ENCODE results near the gene CCDC148. TPM values are rescaled to one million over a fixed set of nuclear protein-coding genes. Genes with fewer than 3 reads are reported as not detected.

Gene CCDC148
- total RNA-seq, 1 experiment from 2014 or later, result 0.11 TPM

DNA sequence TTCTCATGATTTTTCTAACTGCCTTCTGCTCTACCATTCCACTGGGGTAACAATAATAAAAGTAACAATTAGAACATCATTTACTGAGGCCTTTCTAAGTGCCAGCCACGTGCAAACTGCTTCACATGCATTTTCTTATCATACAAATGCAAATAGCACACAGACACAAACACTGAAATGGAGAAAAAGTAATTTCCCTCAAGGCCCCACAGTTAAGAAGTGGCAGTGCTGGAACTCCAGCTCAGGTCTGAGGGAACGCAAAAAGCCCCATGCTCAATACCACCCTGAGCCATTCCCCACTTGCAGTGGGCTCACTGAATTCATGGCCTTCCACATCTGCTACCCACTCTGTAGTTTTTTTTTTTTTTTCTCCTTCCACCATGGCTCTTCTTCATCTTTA lies 214.3 kb downstream of the CCDC148 start:
- H2AFZ ChIP-seq (ENCODE audit: low read length), result no peak overlapping the region
- H3K4me1 ChIP-seq (ENCODE audit: insufficient read depth, low read length), result no peaks in the 10 kb centered on the region
- BruUV-seq (replicated peaks), result no TSS peak
- H3K9ac ChIP-seq (ENCODE audit: low read length), result no peak overlapping the region
- H3K27ac ChIP-seq (ENCODE audit: low read length), result no peak overlapping the region
- H4K20me1 ChIP-seq (ENCODE audit: low read length), result no peaks in the 10 kb centered on the region
- ChIA-PET POLR2A (ENCODE audit: unreplicated experiment) (no interaction called here), CTCF (no interaction called here)
- H3F3A ChIP-seq (ENCODE audit: low read length, unreplicated experiment), result no peaks in the 10 kb centered on the region
- DNase-seq, result no peak
- intact Hi-C loops (cut with micrococcal nuclease), result no loop called here
- peaks cover 22% of the 10 kb centered on the region; the same call in 1 of the 2 replicates for H3K27me3 ChIP-seq (ENCODE audit: low read length)
- no peaks in the 10 kb centered on the region for H3K9me3 ChIP-seq (ENCODE audit: low read length)
- H3K79me2 ChIP-seq (ENCODE audit: low read length), result no peaks in the 10 kb centered on the region
- no peak overlapping the region for H3K4me3 ChIP-seq (ENCODE audit: low read length)
- ATAC-seq, result no peak
- TF ChIP-seq EZH2 (IDR thresholded peaks at IDR 0.05; ENCODE audit: low read length, unreplicated experiment) (no peak), EZH2phosphoT487 (IDR thresholded peaks at IDR 0.05; ENCODE audit: borderline replicate concordance, low read length) (no peak)
- TF ChIP-seq, protein P1, sequence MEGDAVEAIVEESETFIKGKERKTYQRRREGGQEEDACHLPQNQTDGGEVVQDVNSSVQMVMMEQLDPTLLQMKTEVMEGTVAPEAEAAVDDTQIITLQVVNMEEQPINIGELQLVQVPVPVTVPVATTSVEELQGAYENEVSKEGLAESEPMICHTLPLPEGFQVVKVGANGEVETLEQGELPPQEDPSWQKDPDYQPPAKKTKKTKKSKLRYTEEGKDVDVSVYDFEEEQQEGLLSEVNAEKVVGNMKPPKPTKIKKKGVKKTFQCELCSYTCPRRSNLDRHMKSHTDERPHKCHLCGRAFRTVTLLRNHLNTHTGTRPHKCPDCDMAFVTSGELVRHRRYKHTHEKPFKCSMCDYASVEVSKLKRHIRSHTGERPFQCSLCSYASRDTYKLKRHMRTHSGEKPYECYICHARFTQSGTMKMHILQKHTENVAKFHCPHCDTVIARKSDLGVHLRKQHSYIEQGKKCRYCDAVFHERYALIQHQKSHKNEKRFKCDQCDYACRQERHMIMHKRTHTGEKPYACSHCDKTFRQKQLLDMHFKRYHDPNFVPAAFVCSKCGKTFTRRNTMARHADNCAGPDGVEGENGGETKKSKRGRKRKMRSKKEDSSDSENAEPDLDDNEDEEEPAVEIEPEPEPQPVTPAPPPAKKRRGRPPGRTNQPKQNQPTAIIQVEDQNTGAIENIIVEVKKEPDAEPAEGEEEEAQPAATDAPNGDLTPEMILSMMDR (conservative IDR thresholded peaks at IDR 0.05; ENCODE audit: low read depth, low read length), result no peak
- H3K36me3 ChIP-seq (ENCODE audit: low read depth, low read length), result no peaks in the 10 kb centered on the region
- no peaks in the 10 kb centered on the region for H3K9me2 ChIP-seq (replicated peaks; ENCODE audit: low read length)
- no peak overlapping the region for H3K4me2 ChIP-seq (ENCODE audit: low read length)

DNA sequence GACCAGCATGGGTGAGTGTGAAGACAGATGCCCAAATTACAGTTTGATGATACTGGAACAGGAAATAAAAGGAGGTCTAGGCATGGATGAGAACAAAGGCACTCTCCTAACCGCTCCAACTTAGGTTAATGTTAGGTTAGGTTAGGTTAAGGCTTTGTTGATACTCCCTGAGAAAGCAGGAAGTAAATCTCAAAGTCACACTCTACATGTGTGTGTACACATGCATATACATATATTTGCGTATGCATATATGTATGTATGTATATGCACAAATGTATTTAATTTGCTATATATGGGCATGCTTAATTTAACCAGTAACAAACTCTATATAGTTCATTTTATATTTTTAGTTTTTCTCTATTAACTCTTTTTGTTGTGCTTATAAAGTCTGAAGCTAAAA lies 215.6 kb downstream of the CCDC148 start:
- DNase-seq (no peak), ATAC-seq (no peak)
- no TSS peak for BruUV-seq (replicated peaks)
- H3K4me1 ChIP-seq (ENCODE audit: insufficient read depth, low read length), result no peaks in the 10 kb centered on the region
- H3K4me3 ChIP-seq (ENCODE audit: low read length), result no peak overlapping the region
- no peaks in the 10 kb centered on the region for H3K9me2 ChIP-seq (replicated peaks; ENCODE audit: low read length)
- POLR2A ChIA-PET (ENCODE audit: unreplicated experiment), result no interaction called here
- H3F3A ChIP-seq (ENCODE audit: low read length, unreplicated experiment), result no peaks in the 10 kb centered on the region
- H3K4me2 ChIP-seq (ENCODE audit: low read length), result no peak overlapping the region
- CTCF ChIA-PET, result no interaction called here
- no peak overlapping the region for H3K27ac ChIP-seq (ENCODE audit: low read length)
- no peak overlapping the region for H2AFZ ChIP-seq (ENCODE audit: low read length)
- TF ChIP-seq EZH2phosphoT487 (IDR thresholded peaks at IDR 0.05; ENCODE audit: borderline replicate concordance, low read length) (no peak), EZH2 (IDR thresholded peaks at IDR 0.05; ENCODE audit: low read length, unreplicated experiment) (no peak)
- TF ChIP-seq, protein P1 (conservative IDR thresholded peaks at IDR 0.05; ENCODE audit: low read depth, low read length), result no peak
- intact Hi-C loops (cut with micrococcal nuclease), result no loop called here
- H3K36me3 ChIP-seq (ENCODE audit: low read depth, low read length), result no peaks in the 10 kb centered on the region
- no peaks in the 10 kb centered on the region for H4K20me1 ChIP-seq (ENCODE audit: low read length)
- no peaks in the 10 kb centered on the region for H3K79me2 ChIP-seq (ENCODE audit: low read length)
- H3K27me3 ChIP-seq (ENCODE audit: low read length), result peaks cover 19% of the 10 kb centered on the region; the same call in 1 of the 2 replicates
- H3K9me3 ChIP-seq (ENCODE audit: low read length), result no peaks in the 10 kb centered on the region
- H3K9ac ChIP-seq (ENCODE audit: low read length), result no peak overlapping the region

DNA sequence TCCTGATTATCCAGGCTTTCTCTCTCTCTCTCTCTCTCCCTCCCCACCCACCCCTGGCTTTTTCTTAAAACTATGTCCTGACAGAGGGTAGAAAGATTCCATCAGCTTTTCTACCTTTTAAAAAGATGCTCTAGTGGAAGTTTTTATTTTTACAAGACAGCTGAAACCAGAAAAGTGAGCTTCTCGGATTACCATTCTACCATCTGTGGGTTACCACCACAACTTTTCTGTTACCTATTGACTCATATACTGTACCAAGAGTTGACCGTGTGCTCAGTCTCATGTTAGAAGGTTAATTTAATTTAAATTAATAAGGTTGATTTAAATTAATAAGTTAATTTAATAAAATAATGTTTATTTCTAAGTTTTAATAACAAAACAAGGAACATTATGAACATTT lies 217.3 kb downstream of the CCDC148 start:
- Histone ChIP-seq H3K27ac (ENCODE audit: low read length) (no peak overlapping the region), H3K9me3 (ENCODE audit: low read length) (no peaks in the 10 kb centered on the region), H3K79me2 (ENCODE audit: low read length) (no peaks in the 10 kb centered on the region), H2AFZ (ENCODE audit: low read length) (no peak overlapping the region), H3K9me2 (replicated peaks; ENCODE audit: low read length) (no peaks in the 10 kb centered on the region), H3K4me2 (ENCODE audit: low read length) (no peak overlapping the region), H4K20me1 (ENCODE audit: low read length) (no peaks in the 10 kb centered on the region), H3K9ac (ENCODE audit: low read length) (no peak overlapping the region), H3K4me3 (ENCODE audit: low read length) (no peak overlapping the region), H3K27me3 (ENCODE audit: low read length) (peaks cover 11% of the 10 kb centered on the region; the same call in 1 of the 2 replicates), H3F3A (ENCODE audit: low read length, unreplicated experiment) (no peaks in the 10 kb centered on the region), H3K4me1 (ENCODE audit: insufficient read depth, low read length) (no peaks in the 10 kb centered on the region), H3K36me3 (ENCODE audit: low read depth, low read length) (no peaks in the 10 kb centered on the region)
- BruUV-seq (replicated peaks), result no TSS peak
- ATAC-seq, result no peak
- TF ChIP-seq, protein P1 (conservative IDR thresholded peaks at IDR 0.05; ENCODE audit: low read depth, low read length), result no peak
- TF ChIP-seq EZH2phosphoT487 (IDR thresholded peaks at IDR 0.05; ENCODE audit: borderline replicate concordance, low read length) (no peak), EZH2 (IDR thresholded peaks at IDR 0.05; ENCODE audit: low read length, unreplicated experiment) (no peak)
- ChIA-PET POLR2A (ENCODE audit: unreplicated experiment) (no interaction called here), CTCF (no interaction called here)
- intact Hi-C loops (cut with micrococcal nuclease), result no loop called here
- DNase-seq, result peak; percentile 68

Measured in PC-3 (cell line).